Activated CD4-positive, alpha-beta T cell treated with anti-CD3 and anti-CD28 coated beads, Interleukin-2, amount 50 U/mL, for 4 hours (primary cell): ENCODE results near the gene FLAD1.

Experiments used
- DNase-seq, 2 experiments: peaks; one replicate each; pipeline ENCODE4 v3.0.0-alpha.2; 2020

Gene FLAD1

GRCh38 chr1:154982897-154983648, at the start of gene FLAD1:
FLAD1 (plus strand) TSS chr1:154983344; CDS start chr1:154983695, 351 bp downstream.
- DNase-seq, result peak; percentile 92 to 93

- no peak for DNase-seq
Measured at GRCh38 chr1:154934358-154934948, 48.7 kb upstream of the FLAD1 start.

- no peak for DNase-seq
Measured at GRCh38 chr1:154935749-154936554, 47.2 kb upstream of the FLAD1 start.

GRCh38 chr1:154936555-154937084, 46.5 kb upstream of the FLAD1 start, which contains the start of gene PMVK:
PMVK (minus strand) TSS chr1:154936719; CDS start chr1:154936685, 34 bp downstream.
- DNase-seq, result peak; percentile 94 to 95

GRCh38 chr1:154937085-154937987, 45.8 kb upstream of the FLAD1 start:
- peak; percentile 85 to 86 for DNase-seq

GRCh38 chr1:154937988-154938386, 45.2 kb upstream of the FLAD1 start:
- DNase-seq, result no peak

GRCh38 chr1:154938604-154939399, 44.3 kb upstream of the FLAD1 start:
- DNase-seq, result no peak

GRCh38 chr1:154940213-154940560, 43.0 kb upstream of the FLAD1 start:
- DNase-seq, result no peak

GRCh38 chr1:154940651-154941194, 42.4 kb upstream of the FLAD1 start:
- DNase-seq, result no peak

- DNase-seq, result no peak
Measured at GRCh38 chr1:154941333-154942013, 41.7 kb upstream of the FLAD1 start.

GRCh38 chr1:154943649-154944400, 39.3 kb upstream of the FLAD1 start:
- DNase-seq, result peak; percentile 31 to 33

GRCh38 chr1:154944401-154945159, 38.6 kb upstream of the FLAD1 start:
- no peak for DNase-seq

- no peak for DNase-seq
Measured at GRCh38 chr1:154945160-154945961, 37.8 kb upstream of the FLAD1 start.

GRCh38 chr1:154945962-154946850, 36.9 kb upstream of the FLAD1 start:
- no peak for DNase-seq

GRCh38 chr1:154948079-154948478, 35.1 kb upstream of the FLAD1 start:
- no peak for DNase-seq

- DNase-seq, result peak; percentile 50 to 53
Measured at GRCh38 chr1:154951901-154952657, 31.1 kb upstream of the FLAD1 start.
